Measurements from ENCODE around the gene EVA1A.

The EVA1A gene

GRCh38 chr2:75586971-75587370, 26.2 kb upstream of the EVA1A start:
- no peak overlapping the region for H3K4me3 ChIP-seq (ENCODE audit: low read length)
- TF ChIP-seq EZH2phosphoT487 (IDR thresholded peaks at IDR 0.05; ENCODE audit: borderline replicate concordance, low read length) (no peak), CTCF (IDR thresholded peaks at IDR 0.05; ENCODE audit: low read depth, low read length, poor library complexity, severe bottlenecking) (no peak)
- no peaks in the 10 kb centered on the region for H3F3A ChIP-seq (ENCODE audit: control insufficient read depth, insufficient read depth)
- no peaks in the 10 kb centered on the region for H3K4me1 ChIP-seq (ENCODE audit: control insufficient read depth, low read length)
- no peak overlapping the region for H3K4me2 ChIP-seq (ENCODE audit: low read length)
- H4K20me1 ChIP-seq (ENCODE audit: control insufficient read depth, insufficient read depth, low read depth, low read length), result no peaks in the 10 kb centered on the region
- H3K36me3 ChIP-seq (ENCODE audit: control insufficient read depth, low read length), result no peaks in the 10 kb centered on the region
- H3K27ac ChIP-seq (ENCODE audit: low read depth, low read length), result no peak overlapping the region
- H3K9me3 ChIP-seq (ENCODE audit: control insufficient read depth, insufficient read depth, low read length), result no peaks in the 10 kb centered on the region
- no peaks in the 10 kb centered on the region for H3K79me2 ChIP-seq (ENCODE audit: control insufficient read depth, low read length)
- H3K27me3 ChIP-seq (ENCODE audit: control insufficient read depth, low read length), result no peaks in the 10 kb centered on the region
- no peaks in the 10 kb centered on the region for H3K9me2 ChIP-seq (replicated peaks; ENCODE audit: control insufficient read depth, low read length)

GRCh38 chr2:75582840-75583239, 22.1 kb upstream of the EVA1A start:
- Histone ChIP-seq H3K4me1 (ENCODE audit: control insufficient read depth, low read length) (no peaks in the 10 kb centered on the region), H3K9me3 (ENCODE audit: control insufficient read depth, insufficient read depth, low read length) (no peaks in the 10 kb centered on the region), H3K9me2 (replicated peaks; ENCODE audit: control insufficient read depth, low read length) (no peaks in the 10 kb centered on the region), H3K79me2 (ENCODE audit: control insufficient read depth, low read length) (no peaks in the 10 kb centered on the region), H4K20me1 (ENCODE audit: control insufficient read depth, insufficient read depth, low read depth, low read length) (no peaks in the 10 kb centered on the region), H3K4me3 (ENCODE audit: low read length) (no peak overlapping the region), H3K36me3 (ENCODE audit: control insufficient read depth, low read length) (no peaks in the 10 kb centered on the region), H3K27me3 (ENCODE audit: control insufficient read depth, low read length) (no peaks in the 10 kb centered on the region), H3F3A (ENCODE audit: control insufficient read depth, insufficient read depth) (no peaks in the 10 kb centered on the region), H3K27ac (ENCODE audit: low read depth, low read length) (no peak overlapping the region), H3K4me2 (ENCODE audit: low read length) (no peak overlapping the region)
- no peak for TF ChIP-seq EZH2phosphoT487 (IDR thresholded peaks at IDR 0.05; ENCODE audit: borderline replicate concordance, low read length)
- no peak for TF ChIP-seq CTCF (IDR thresholded peaks at IDR 0.05; ENCODE audit: low read depth, low read length, poor library complexity, severe bottlenecking)

- Histone ChIP-seq H3K9me2 (replicated peaks; ENCODE audit: control insufficient read depth, low read length) (no peaks in the 10 kb centered on the region), H3K4me3 (ENCODE audit: low read length) (no peak overlapping the region), H3K4me2 (ENCODE audit: low read length) (no peak overlapping the region), H3K4me1 (ENCODE audit: control insufficient read depth, low read length) (no peaks in the 10 kb centered on the region), H3K9me3 (ENCODE audit: control insufficient read depth, insufficient read depth, low read length) (no peaks in the 10 kb centered on the region), H3K79me2 (ENCODE audit: control insufficient read depth, low read length) (no peaks in the 10 kb centered on the region), H3K27me3 (ENCODE audit: control insufficient read depth, low read length) (no peaks in the 10 kb centered on the region), H3F3A (ENCODE audit: control insufficient read depth, insufficient read depth) (no peaks in the 10 kb centered on the region), H4K20me1 (ENCODE audit: control insufficient read depth, insufficient read depth, low read depth, low read length) (no peaks in the 10 kb centered on the region), H3K36me3 (ENCODE audit: control insufficient read depth, low read length) (no peaks in the 10 kb centered on the region), H3K27ac (ENCODE audit: low read depth, low read length) (no peak overlapping the region)
- TF ChIP-seq CTCF (IDR thresholded peaks at IDR 0.05; ENCODE audit: low read depth, low read length, poor library complexity, severe bottlenecking), result no peak
- TF ChIP-seq EZH2phosphoT487 (IDR thresholded peaks at IDR 0.05; ENCODE audit: borderline replicate concordance, low read length), result no peak
Measured at GRCh38 chr2:75580606-75581005, 19.9 kb upstream of the EVA1A start.

GRCh38 chr2:75580156-75580555, 19.4 kb upstream of the EVA1A start:
- H3K36me3 ChIP-seq (ENCODE audit: control insufficient read depth, low read length), result no peaks in the 10 kb centered on the region
- H3K4me2 ChIP-seq (ENCODE audit: low read length), result no peak overlapping the region
- H3K27me3 ChIP-seq (ENCODE audit: control insufficient read depth, low read length), result no peaks in the 10 kb centered on the region
- H3K4me1 ChIP-seq (ENCODE audit: control insufficient read depth, low read length), result no peaks in the 10 kb centered on the region
- no peaks in the 10 kb centered on the region for H3K79me2 ChIP-seq (ENCODE audit: control insufficient read depth, low read length)
- no peaks in the 10 kb centered on the region for H4K20me1 ChIP-seq (ENCODE audit: control insufficient read depth, insufficient read depth, low read depth, low read length)
- H3K27ac ChIP-seq (ENCODE audit: low read depth, low read length), result no peak overlapping the region
- no peak for TF ChIP-seq EZH2phosphoT487 (IDR thresholded peaks at IDR 0.05; ENCODE audit: borderline replicate concordance, low read length)
- no peak for TF ChIP-seq CTCF (IDR thresholded peaks at IDR 0.05; ENCODE audit: low read depth, low read length, poor library complexity, severe bottlenecking)
- H3K9me2 ChIP-seq (replicated peaks; ENCODE audit: control insufficient read depth, low read length), result no peaks in the 10 kb centered on the region
- no peaks in the 10 kb centered on the region for H3K9me3 ChIP-seq (ENCODE audit: control insufficient read depth, insufficient read depth, low read length)
- H3F3A ChIP-seq (ENCODE audit: control insufficient read depth, insufficient read depth), result no peaks in the 10 kb centered on the region
- H3K4me3 ChIP-seq (ENCODE audit: low read length), result no peak overlapping the region

Data from DOHH2 (cell line).